Right lobe of liver (tissue), 4 donors: ENCODE data around the gene AMOTL2.

Source experiments
- POLR2A ChIP-seq: fragments of 450-650 bp; IDR thresholded peaks from one replicate; pipeline ENCODE4 v1.6.1; 2017; ENCODE audit warnings: antibody characterized with exemption, mild to moderate bottlenecking
- TF ChIP-seq, protein P1 (sequence below), 4 donors: fragments of 200-600 bp in 3 of 4; fragments of 450-650 bp in 1 of 4; IDR thresholded peaks; one replicate each; pipeline versions ENCODE4 v1.5.1 to v1.8.0; 2016 to 2022; ENCODE audit warnings: antibody characterized with exemption in 4 of 4, mild to moderate bottlenecking in 2 of 4
- donor health status: DM: no; HTN: no; CAD: no.
- donor health status: DM: no; HTN: no; CAD: no.
- donor health status: DM: no; HTN: yes; CAD: no.

DNA sequence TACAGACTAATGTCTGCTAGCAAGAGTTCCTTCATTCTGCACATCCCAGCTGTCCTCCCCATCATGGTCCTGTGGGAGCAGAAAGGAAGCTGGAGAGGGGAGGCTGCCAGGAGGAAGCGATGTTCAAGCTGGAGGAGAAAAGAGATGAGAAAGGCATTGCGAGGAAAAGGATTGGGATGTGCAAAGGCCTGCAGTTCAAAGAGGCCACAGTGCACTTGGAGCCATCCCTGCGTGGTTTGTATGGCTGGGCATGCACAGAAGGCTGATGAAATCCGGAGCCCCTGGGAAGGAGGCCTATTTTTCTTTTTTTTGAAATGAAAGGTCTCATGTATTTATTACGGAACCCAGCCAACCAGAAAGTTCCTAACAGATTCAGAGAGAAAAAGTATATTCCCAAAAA is 22.8 kb downstream of the AMOTL2 start:
- TF ChIP-seq, protein P1, sequence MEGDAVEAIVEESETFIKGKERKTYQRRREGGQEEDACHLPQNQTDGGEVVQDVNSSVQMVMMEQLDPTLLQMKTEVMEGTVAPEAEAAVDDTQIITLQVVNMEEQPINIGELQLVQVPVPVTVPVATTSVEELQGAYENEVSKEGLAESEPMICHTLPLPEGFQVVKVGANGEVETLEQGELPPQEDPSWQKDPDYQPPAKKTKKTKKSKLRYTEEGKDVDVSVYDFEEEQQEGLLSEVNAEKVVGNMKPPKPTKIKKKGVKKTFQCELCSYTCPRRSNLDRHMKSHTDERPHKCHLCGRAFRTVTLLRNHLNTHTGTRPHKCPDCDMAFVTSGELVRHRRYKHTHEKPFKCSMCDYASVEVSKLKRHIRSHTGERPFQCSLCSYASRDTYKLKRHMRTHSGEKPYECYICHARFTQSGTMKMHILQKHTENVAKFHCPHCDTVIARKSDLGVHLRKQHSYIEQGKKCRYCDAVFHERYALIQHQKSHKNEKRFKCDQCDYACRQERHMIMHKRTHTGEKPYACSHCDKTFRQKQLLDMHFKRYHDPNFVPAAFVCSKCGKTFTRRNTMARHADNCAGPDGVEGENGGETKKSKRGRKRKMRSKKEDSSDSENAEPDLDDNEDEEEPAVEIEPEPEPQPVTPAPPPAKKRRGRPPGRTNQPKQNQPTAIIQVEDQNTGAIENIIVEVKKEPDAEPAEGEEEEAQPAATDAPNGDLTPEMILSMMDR (IDR thresholded peaks at IDR 0.05), result no peak
- TF ChIP-seq POLR2A, result no peak
